ENCODE data around the gene ZNF646. TPM values are rescaled to one million over a fixed set of nuclear protein-coding genes. Genes with fewer than 3 reads are reported as not detected.
A peak's percentile ranks its signal among the peaks of the same experiment; 100 is the strongest.

The ZNF646 gene
- total and polyA plus RNA-seq, 2 of the 13 experiments (the other 11 are each of a cell fraction or from before 2014, with no cell fraction given): 3.4 to 10.9 TPM

GRCh38 chr16:31080035-31080629 lies 5.9 kb downstream of the ZNF646 start:
- ChIA-PET CTCF (ENCODE audit: low intra/inter-chr PET ratio, low total read pairs) (no interaction called here), POLR2A (interaction anchor here (1.1 kb wide), 1 partner anchor 62 kb away, joined by 3 read pairs; no protein-coding TSS in a partner anchor)
- WGBS (ENCODE audit: low lambda C conversion rate): 96% methylated on average over 37 of the region's 40 CpGs
- Histone ChIP-seq H4K20me1 (ENCODE audit: insufficient read depth, low read length) (no peaks in the 10 kb centered on the region), H3K79me2 (ENCODE audit: insufficient read depth, low read length) (peaks cover 12% of the 10 kb centered on the region), H3K4me1 (ENCODE audit: insufficient read depth, low read length) (peaks cover 7% of the 10 kb centered on the region), H3K36me3 (replicated peaks in 1 of 2; ENCODE audit: control insufficient read depth in 1 of 2, insufficient read depth in 2 of 2, low read length in 2 of 2) (peaks cover 30 to 53% of the 10 kb centered on the region in 2 experiments), H3K27ac (ENCODE audit: extremely low read length, insufficient read depth, low read length) (no peak overlapping the region), H3K27me3 (ENCODE audit: control insufficient read depth in 1 of 2, insufficient read depth in 2 of 2, low read length in 2 of 2) (no peaks in the 10 kb centered on the region), H2AFZ (ENCODE audit: low read length) (no peak overlapping the region), H3K4me3 (replicated peaks in 1 of 3; ENCODE audit: insufficient read depth in 1 of 3, low read depth in 2 of 3, low read length in 3 of 3) (no peak overlapping the region), H3K4me2 (ENCODE audit: low read depth, low read length) (no peak overlapping the region), H3K9me3 (ENCODE audit: low read length) (no peaks in the 10 kb centered on the region), H3K9ac (ENCODE audit: insufficient read depth, low read depth, low read length) (no peak overlapping the region)
- no peak for DNase-seq (ENCODE audit: low spot score)
- ATAC-seq: no peak
- intact Hi-C loops (cut with micrococcal nuclease; ENCODE audit: unreplicated experiment) (no loop called here), in situ Hi-C loops (cut with HindIII; ENCODE audit: extremely low pct_ligation_motif_present, low pct_unique_long_range_greater_than_20kb) (no loop called here)
- BruUV-seq (replicated peaks): no TSS peak
- no peak for FAIRE-seq
- no peak for TF ChIP-seq PHB2 (IDR thresholded peaks at IDR 0.05; ENCODE audit: partially characterized antibody)
- TF ChIP-seq GABPB1 (CRISPR knock-in tag; IDR thresholded peaks at IDR 0.05): peak; percentile 20; the same call in 1 of the 2 replicates
- no peak for TF ChIP-seq KDM6A (CRISPR knock-in tag; IDR thresholded peaks at IDR 0.05; ENCODE audit: low read depth)
- no peak for TF ChIP-seq NFKBIZ (CRISPR knock-in tag; IDR thresholded peaks at IDR 0.05)
- no peak for TF ChIP-seq ZBTB43 (CRISPR knock-in tag; conservative IDR thresholded peaks at IDR 0.05)
- TF ChIP-seq ZNF710 (CRISPR knock-in tag; IDR thresholded peaks at IDR 0.05; ENCODE audit: borderline replicate concordance): no peak
- TF ChIP-seq ZNF839 (CRISPR knock-in tag; IDR thresholded peaks at IDR 0.05; ENCODE audit: borderline replicate concordance): no peak
- TF ChIP-seq ETS1 (CRISPR knock-in tag; IDR thresholded peaks at IDR 0.05): no peak
- no peak for TF ChIP-seq ZBTB8A (CRISPR knock-in tag; IDR thresholded peaks at IDR 0.05; ENCODE audit: borderline replicate concordance, low read depth)
- no peak for TF ChIP-seq ZNF354B (CRISPR knock-in tag; IDR thresholded peaks at IDR 0.05)
- 0 out of 2 replicates have a peak, but pooled peaks have one; percentile 2 for TF ChIP-seq ZNF687 (CRISPR knock-in tag; IDR thresholded peaks at IDR 0.05)
- no peak for TF ChIP-seq JARID2 (CRISPR knock-in tag; IDR thresholded peaks at IDR 0.05; ENCODE audit: insufficient replicate concordance)
- no peak for TF ChIP-seq TARDBP (CRISPR knock-in tag; IDR thresholded peaks at IDR 0.05)
- peak; percentile 82 for TF ChIP-seq RBFOX2 (IDR thresholded peaks at IDR 0.05; ENCODE audit: low read depth, low read length)
- TF ChIP-seq ZMYM3 (CRISPR knock-in tag; IDR thresholded peaks at IDR 0.05): no peak
- no peak for TF ChIP-seq GTF2F1 (IDR thresholded peaks at IDR 0.05; ENCODE audit: low read length)
